ENCODE measurements around the gene GLTPD2. TPM values are rescaled to one million over a fixed set of nuclear protein-coding genes. Genes with fewer than 3 reads are reported as not detected.

Gene GLTPD2
- total RNA-seq, 4 donors from 2014 or later = not detected

- DNase-seq = no peak
Measured at GRCh38 chr17:4744999-4745969, 43.5 kb upstream of the GLTPD2 start.

GRCh38 chr17:4747847-4748246 is 40.9 kb upstream of the GLTPD2 start:
- Histone ChIP-seq H3K36me3 (no peaks in the 10 kb centered on the region), H3K27ac (no peak overlapping the region), H3K4me3 (replicated peaks in 1 of 3) (no peak overlapping the region), H3K9me3 (no peaks in the 10 kb centered on the region), H3K27me3 (no peaks in the 10 kb centered on the region), H3K4me1 (peaks cover 0 to 8% of the 10 kb centered on the region in 2 donors)
- WGBS, 2 donors = 51 to 69% methylated on average over 5 of the region's 5 CpGs
- TF ChIP-seq CTCF (IDR thresholded peaks at IDR 0.05) (no peak), POLR2A (IDR thresholded peaks at IDR 0.05) (no peak)
- no peak for DNase-seq
- intact Hi-C loops (cut with DNase I) = no loop called here

More at GRCh38 chr17:4744999-4745969, 43.5 kb upstream of the GLTPD2 start:
- intact Hi-C loops (cut with DNase I) = loop anchor here (5.0 kb wide), 1 partner anchor 42 kb away; the partner anchor contains the start of genes GLTPD2 and VMO1
- Histone ChIP-seq H3K27me3 (no peaks in the 10 kb centered on the region), H3K4me1 (peaks cover 0 to 8% of the 10 kb centered on the region in 2 donors), H3K27ac (no peak overlapping the region), H3K4me3 (replicated peaks in 1 of 3) (no peak overlapping the region), H3K9me3 (no peaks in the 10 kb centered on the region), H3K36me3 (no peaks in the 10 kb centered on the region)
- no peak for TF ChIP-seq CTCF (IDR thresholded peaks at IDR 0.05)
- TF ChIP-seq POLR2A (IDR thresholded peaks at IDR 0.05) = no peak
- 10 to 17% methylated on average over 28 to 41 of the region's 51 CpGs for WGBS, 2 donors

DNA sequence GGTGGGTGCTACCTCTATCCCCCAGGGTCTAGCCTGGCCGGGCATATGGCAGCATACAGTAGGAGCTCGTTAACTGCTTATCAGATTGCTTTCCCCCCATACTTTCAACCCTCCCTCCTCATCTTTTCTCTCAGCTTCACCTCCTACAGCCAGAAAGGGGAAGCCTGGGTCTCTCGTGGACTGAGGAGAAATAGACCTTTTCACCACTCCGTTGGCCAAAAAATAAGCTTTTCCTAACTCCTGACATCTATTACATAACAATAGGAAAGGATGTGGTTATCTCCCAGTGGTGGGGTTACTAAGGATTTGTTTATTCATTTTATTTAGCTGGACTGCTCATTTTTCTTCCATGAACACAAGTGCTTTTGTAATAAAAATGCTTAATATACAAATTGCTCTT is 40.1 kb upstream of the GLTPD2 start:
- intact Hi-C loops (cut with DNase I) = no loop called here
- DNase-seq = no peak
- no peaks in the 10 kb centered on the region for H3K36me3 ChIP-seq
- 58 to 64% methylated on average over 4 of the region's 4 CpGs for WGBS, 2 donors
- no peaks in the 10 kb centered on the region for H3K9me3 ChIP-seq
- no peak overlapping the region for H3K27ac ChIP-seq
- TF ChIP-seq CTCF (IDR thresholded peaks at IDR 0.05) (no peak), POLR2A (IDR thresholded peaks at IDR 0.05) (no peak)
- H3K4me1 ChIP-seq = peaks cover 0 to 8% of the 10 kb centered on the region in 2 donors
- H3K4me3 ChIP-seq (replicated peaks in 1 of 3) = no peak overlapping the region
- no peaks in the 10 kb centered on the region for H3K27me3 ChIP-seq

DNA sequence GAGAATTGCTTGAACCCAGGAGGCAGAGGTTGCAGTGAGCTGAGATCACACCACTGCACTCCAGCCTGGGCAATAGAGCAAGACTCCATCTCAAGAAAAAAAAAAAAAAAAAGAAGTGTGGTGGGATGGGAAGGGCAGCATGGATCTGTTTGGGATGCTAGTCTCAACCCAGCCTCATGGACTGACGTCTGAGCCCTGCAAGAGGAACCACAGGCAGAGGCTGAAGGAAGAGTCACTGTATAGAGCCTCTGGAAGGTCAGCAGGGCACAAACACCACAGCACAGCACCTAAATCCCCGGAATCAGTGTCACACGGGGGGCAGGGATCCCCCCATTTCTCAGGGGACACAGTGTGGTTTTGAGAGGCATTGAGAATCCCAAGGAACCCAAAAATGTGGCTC is 38.2 kb upstream of the GLTPD2 start:
- TF ChIP-seq POLR2A (IDR thresholded peaks at IDR 0.05) (no peak), CTCF (IDR thresholded peaks at IDR 0.05) (no peak)
- no peak overlapping the region for H3K27ac ChIP-seq
- no peak for DNase-seq
- WGBS, 2 donors = 49 to 50% methylated on average over 3 of the region's 3 CpGs
- H3K9me3 ChIP-seq = no peaks in the 10 kb centered on the region
- H3K4me1 ChIP-seq = peaks cover 0 to 2% of the 10 kb centered on the region in 2 donors
- H3K4me3 ChIP-seq (replicated peaks in 1 of 3) = no peak overlapping the region
- H3K36me3 ChIP-seq = no peaks in the 10 kb centered on the region
- H3K27me3 ChIP-seq = no peaks in the 10 kb centered on the region
- intact Hi-C loops (cut with DNase I) = no loop called here

DNA sequence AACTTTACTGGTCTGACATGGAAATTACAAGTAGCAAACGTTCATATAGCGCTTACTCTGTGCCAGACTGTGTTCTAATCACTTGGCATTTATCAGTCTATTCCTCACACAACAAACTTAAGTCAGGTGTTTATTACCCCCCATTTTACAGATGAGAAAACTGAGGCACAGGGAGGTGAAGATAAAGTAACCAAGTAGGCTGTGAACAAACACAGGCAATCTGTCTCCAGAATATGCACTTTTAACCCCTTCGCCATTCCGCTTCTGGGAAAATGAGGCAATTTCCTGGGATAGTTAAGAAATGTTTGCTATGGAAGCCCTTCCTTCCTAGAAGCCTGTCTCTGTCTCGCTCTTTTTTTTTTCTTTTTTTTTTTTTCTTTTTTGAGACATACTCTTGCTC is 36.8 kb upstream of the GLTPD2 start:
- no peak for TF ChIP-seq POLR2A (IDR thresholded peaks at IDR 0.05)
- TF ChIP-seq CTCF (IDR thresholded peaks at IDR 0.05) = no peak
- Histone ChIP-seq H3K9me3 (no peaks in the 10 kb centered on the region), H3K27ac (no peak overlapping the region), H3K4me3 (replicated peaks in 1 of 3) (no peak overlapping the region), H3K36me3 (no peaks in the 10 kb centered on the region), H3K4me1 (no peaks in the 10 kb centered on the region), H3K27me3 (no peaks in the 10 kb centered on the region)
- intact Hi-C loops (cut with DNase I) = no loop called here
- WGBS, 2 donors = 67 to 76% methylated on average over 5 of the region's 5 CpGs
- no peak for DNase-seq

All from thyroid gland (tissue), 4 donors.